Panc1 (cell line): Measurements from ENCODE around the gene ATRAID. TPM values are rescaled to one million over a fixed set of nuclear protein-coding genes. Genes with fewer than 3 reads are reported as not detected.

Experiments
- ATAC-seq: fragments of 200-7000 bp; cut with Tn5 transposase; 2 replicates; pipeline ENCODE4 v1.9.1; 2020; ENCODE audit warnings: mild to moderate bottlenecking, moderate library complexity
- BruUV-seq: library from RNA; stranded (reverse); fragments of 400-500 nt; replicated peaks from 2 replicates; lab custom pipeline; 2021; lab: Mats Ljungman, UMichigan
- CTCF ChIA-PET: fragments of 300-600 bp; sonication (Branson Sonifier 250); formaldehyde crosslinking; loops from one replicate; lab custom pipeline; 2022; ENCODE audit warnings: antibody characterized with exemption; lab: Charles Lee
- POLR2A ChIA-PET: fragments of 300-600 bp; sonication (Branson Sonifier 250); formaldehyde crosslinking; loops from one replicate; lab custom pipeline; 2022; ENCODE audit warnings: antibody characterized with exemption; lab: Charles Lee
- DNase-seq: peaks from one replicate; pipeline ENCODE4 v3.0.0-alpha.2; 2010; ENCODE audit warnings: low read depth, low spot score
- H3K27ac ChIP-seq: 2 replicates; pipeline ENCODE4 v1.5.1; 2011; ENCODE audit warnings: mild to moderate bottlenecking, low read length, inconsistent platforms
- H3K27me3 ChIP-seq: fragments of 200-500 bp; sonication (Bioruptor generic); 2 replicates; pipeline ENCODE4 v1.6.0; 2014; ENCODE audit warnings: low read length, inconsistent platforms; ENCODE audit not compliant: control insufficient read depth, insufficient read depth
- H3K36me3 ChIP-seq: fragments of 200-500 bp; sonication (Bioruptor generic); 2 replicates; pipeline ENCODE4 v1.5.1; 2014; ENCODE audit warnings: inconsistent platforms, mild to moderate bottlenecking, low read length, moderate library complexity; ENCODE audit not compliant: control insufficient read depth, insufficient read depth
- H3K4me1 ChIP-seq: 2 replicates; pipeline ENCODE4 v1.5.1; 2011; ENCODE audit warnings: inconsistent platforms, mild to moderate bottlenecking, low read length, moderate library complexity; ENCODE audit not compliant: control insufficient read depth, insufficient read depth
- H3K4me3 ChIP-seq, 2 experiments: 2 replicates each; pipeline ENCODE4 v1.5.1; 2011 to 2012; ENCODE audit warnings: low read depth in 2 of 2, low read length in 2 of 2, mild to moderate bottlenecking in 2 of 2, inconsistent platforms in 1 of 2, moderate library complexity in 1 of 2
- H3K9me3 ChIP-seq: fragments of 200-500 bp; sonication (Bioruptor generic); 2 replicates; pipeline ENCODE4 v1.5.1; 2014; ENCODE audit warnings: low read depth, mild to moderate bottlenecking, inconsistent platforms, low read length, moderate library complexity; ENCODE audit not compliant: control insufficient read depth, insufficient read depth
- POLR2AphosphoS5 ChIP-seq: IDR thresholded peaks from 2 replicates; pipeline ENCODE4 v1.6.1; 2012; ENCODE audit warnings: mild to moderate bottlenecking, low read depth, low read length, moderate library complexity
- SIN3A ChIP-seq: IDR thresholded peaks from 2 replicates; pipeline ENCODE4 v1.6.1; 2012; ENCODE audit warnings: low read depth, mild to moderate bottlenecking, low read length, moderate library complexity, borderline replicate concordance; ENCODE audit not compliant: insufficient read depth
- TCF7L2 ChIP-seq: IDR thresholded peaks from 2 replicates; pipeline ENCODE4 v1.6.1; 2011; ENCODE audit warnings: mild to moderate bottlenecking, low read depth, low read length, inconsistent platforms
- in situ Hi-C: cut with HindIII; loops from 2 replicates; pipeline ENCODE4 v1.10.0; 2016; ENCODE audit warnings: low sequenced_read_pairs, low pct_unique_long_range_greater_than_20kb
- intact Hi-C: fragments of 100-400 bp; cut with micrococcal nuclease; formaldehyde crosslinking; loops from one replicate; pipeline ENCODE4 v1.10.0; 2022; ENCODE audit not compliant: unreplicated experiment
- total RNA-seq: library from RNA; stranded (reverse); gene quantifications from one replicate; pipeline ENCODE4 v1.2.1, GENCODE V29; 2021; ENCODE audit not compliant: unreplicated experiment
- TF ChIP-seq, protein P1 (sequence below): fragments of 450-650 bp; IDR thresholded peaks from 2 replicates; pipeline ENCODE4 v1.5.1; 2017; ENCODE audit warnings: mild to moderate bottlenecking
- TF ChIP-seq, protein P2 (sequence below), 2 experiments: IDR thresholded peaks; 2 replicates each; pipeline ENCODE4 v1.6.1; 2011 to 2012; ENCODE audit warnings: low read depth in 2 of 2, control low read depth in 1 of 2, low read length in 1 of 2, mild to moderate bottlenecking in 1 of 2, moderate library complexity in 1 of 2; ENCODE audit not compliant: insufficient read depth in 1 of 2

The ATRAID gene
- total RNA-seq, 1 experiment from 2014 or later: 111 TPM

- ATAC-seq (no peak), DNase-seq (no peak)
- BruUV-seq: no TSS peak
- in situ Hi-C loops (no loop called here), intact Hi-C loops (no loop called here)
- Histone ChIP-seq H3K4me1 (peaks cover 13% of the 10 kb centered on the region), H3K4me3 (no peak overlapping the region), H3K27me3 (no peaks in the 10 kb centered on the region), H3K36me3 (peaks cover 28% of the 10 kb centered on the region), H3K27ac (no peak overlapping the region), H3K9me3 (no peaks in the 10 kb centered on the region)
- ChIA-PET POLR2A (no interaction called here), CTCF (interaction anchor here (0.6 kb wide), 1 partner anchor 23 kb away, joined by 3 read pairs; no protein-coding TSS in a partner anchor)
- TF ChIP-seq SIN3A (no peak), TCF7L2 (no peak), POLR2AphosphoS5 (no peak)
- TF ChIP-seq, protein P1, sequence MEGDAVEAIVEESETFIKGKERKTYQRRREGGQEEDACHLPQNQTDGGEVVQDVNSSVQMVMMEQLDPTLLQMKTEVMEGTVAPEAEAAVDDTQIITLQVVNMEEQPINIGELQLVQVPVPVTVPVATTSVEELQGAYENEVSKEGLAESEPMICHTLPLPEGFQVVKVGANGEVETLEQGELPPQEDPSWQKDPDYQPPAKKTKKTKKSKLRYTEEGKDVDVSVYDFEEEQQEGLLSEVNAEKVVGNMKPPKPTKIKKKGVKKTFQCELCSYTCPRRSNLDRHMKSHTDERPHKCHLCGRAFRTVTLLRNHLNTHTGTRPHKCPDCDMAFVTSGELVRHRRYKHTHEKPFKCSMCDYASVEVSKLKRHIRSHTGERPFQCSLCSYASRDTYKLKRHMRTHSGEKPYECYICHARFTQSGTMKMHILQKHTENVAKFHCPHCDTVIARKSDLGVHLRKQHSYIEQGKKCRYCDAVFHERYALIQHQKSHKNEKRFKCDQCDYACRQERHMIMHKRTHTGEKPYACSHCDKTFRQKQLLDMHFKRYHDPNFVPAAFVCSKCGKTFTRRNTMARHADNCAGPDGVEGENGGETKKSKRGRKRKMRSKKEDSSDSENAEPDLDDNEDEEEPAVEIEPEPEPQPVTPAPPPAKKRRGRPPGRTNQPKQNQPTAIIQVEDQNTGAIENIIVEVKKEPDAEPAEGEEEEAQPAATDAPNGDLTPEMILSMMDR: no peak
- TF ChIP-seq, protein P2, sequence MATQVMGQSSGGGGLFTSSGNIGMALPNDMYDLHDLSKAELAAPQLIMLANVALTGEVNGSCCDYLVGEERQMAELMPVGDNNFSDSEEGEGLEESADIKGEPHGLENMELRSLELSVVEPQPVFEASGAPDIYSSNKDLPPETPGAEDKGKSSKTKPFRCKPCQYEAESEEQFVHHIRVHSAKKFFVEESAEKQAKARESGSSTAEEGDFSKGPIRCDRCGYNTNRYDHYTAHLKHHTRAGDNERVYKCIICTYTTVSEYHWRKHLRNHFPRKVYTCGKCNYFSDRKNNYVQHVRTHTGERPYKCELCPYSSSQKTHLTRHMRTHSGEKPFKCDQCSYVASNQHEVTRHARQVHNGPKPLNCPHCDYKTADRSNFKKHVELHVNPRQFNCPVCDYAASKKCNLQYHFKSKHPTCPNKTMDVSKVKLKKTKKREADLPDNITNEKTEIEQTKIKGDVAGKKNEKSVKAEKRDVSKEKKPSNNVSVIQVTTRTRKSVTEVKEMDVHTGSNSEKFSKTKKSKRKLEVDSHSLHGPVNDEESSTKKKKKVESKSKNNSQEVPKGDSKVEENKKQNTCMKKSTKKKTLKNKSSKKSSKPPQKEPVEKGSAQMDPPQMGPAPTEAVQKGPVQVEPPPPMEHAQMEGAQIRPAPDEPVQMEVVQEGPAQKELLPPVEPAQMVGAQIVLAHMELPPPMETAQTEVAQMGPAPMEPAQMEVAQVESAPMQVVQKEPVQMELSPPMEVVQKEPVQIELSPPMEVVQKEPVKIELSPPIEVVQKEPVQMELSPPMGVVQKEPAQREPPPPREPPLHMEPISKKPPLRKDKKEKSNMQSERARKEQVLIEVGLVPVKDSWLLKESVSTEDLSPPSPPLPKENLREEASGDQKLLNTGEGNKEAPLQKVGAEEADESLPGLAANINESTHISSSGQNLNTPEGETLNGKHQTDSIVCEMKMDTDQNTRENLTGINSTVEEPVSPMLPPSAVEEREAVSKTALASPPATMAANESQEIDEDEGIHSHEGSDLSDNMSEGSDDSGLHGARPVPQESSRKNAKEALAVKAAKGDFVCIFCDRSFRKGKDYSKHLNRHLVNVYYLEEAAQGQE (IDR thresholded peaks at IDR 0.05; ENCODE audit: insufficient read depth in 1 of 2, low read depth in 2 of 2, low read length in 1 of 2): no peak
These were observed 7.2 kb downstream of the ATRAID start for GRCh38 chr2:27219091-27219490.

- Histone ChIP-seq H3K27me3 (no peaks in the 10 kb centered on the region), H3K4me3 (no peak overlapping the region), H3K9me3 (no peaks in the 10 kb centered on the region), H3K4me1 (peaks cover 13% of the 10 kb centered on the region), H3K36me3 (peaks cover 33% of the 10 kb centered on the region), H3K27ac (no peak overlapping the region)
- no peak for DNase-seq
- in situ Hi-C loops (no loop called here), intact Hi-C loops (no loop called here)
- no TSS peak for BruUV-seq
- CTCF ChIA-PET: interaction anchor here (0.5 kb wide), 1 partner anchor 32 kb away, joined by 9 read pairs; no protein-coding TSS in a partner anchor
- POLR2A ChIA-PET: interaction anchor here (1.2 kb wide), 1 partner anchor 29 kb away, joined by 4 read pairs; no protein-coding TSS in a partner anchor
- TF ChIP-seq, protein P2 (IDR thresholded peaks at IDR 0.05; ENCODE audit: insufficient read depth in 1 of 2, low read depth in 2 of 2, low read length in 1 of 2): no peak
- TF ChIP-seq, protein P1: no peak
- TF ChIP-seq POLR2AphosphoS5: no peak
- TF ChIP-seq SIN3A: no peak
- TF ChIP-seq TCF7L2: no peak
- ATAC-seq: no peak
These were observed 8.2 kb downstream of the ATRAID start for GRCh38 chr2:27220091-27220490.
